Esophagus squamous epithelium (tissue), 5 donors: ENCODE results near the gene TAAR5. TPM values are rescaled to one million over a fixed set of nuclear protein-coding genes. Genes with fewer than 3 reads are reported as not detected.
"Not testable (repeated sequence)": the region's sequence is repeated elsewhere in the genome, so short reads cannot be mapped to it uniquely, and the experiment has no call there.

Source experiments
- DNase-seq: peaks from one replicate; lab custom pipeline; 2025; lab: John Stamatoyannopoulos, UW
- H3K27ac ChIP-seq, 4 donors: fragments of 200-600 bp; sonication (generic); one replicate each; pipeline ENCODE4 v1.5.1; 2016 to 2019; ENCODE audit warnings: mild to moderate bottlenecking in 1 of 4
- H3K27me3 ChIP-seq, 4 donors: fragments of 200-600 bp; sonication (generic); 1 replicate in 3 of 4; 2 replicates in 1 of 4; pipeline versions ENCODE4 v1.5.1 to v1.6.0; 2017 to 2021; ENCODE audit warnings: antibody characterized with exemption in 1 of 4
- H3K36me3 ChIP-seq, 3 donors: fragments of 200-600 bp; sonication (generic); one replicate each; pipeline ENCODE4 v1.5.1; 2016 to 2019
- H3K4me1 ChIP-seq, 3 donors: fragments of 200-600 bp; sonication (generic); one replicate each; pipeline ENCODE4 v1.5.1; 2017 to 2019
- H3K4me3 ChIP-seq, 4 donors: fragments of 200-600 bp; sonication (generic); 1 replicate in 3 of 4; 2 replicates in 1 of 4; pipeline ENCODE4 v1.5.1; 2016 to 2019; ENCODE audit warnings: mild to moderate bottlenecking in 2 of 4, moderate library complexity in 1 of 4
- H3K9me3 ChIP-seq, 3 donors: fragments of 200-600 bp; sonication (generic); one replicate each; pipeline ENCODE4 v1.5.1; 2016 to 2019
- CTCF ChIP-seq, 6 experiments: fragments of 450-650 bp in 4 of 6; fragments of 200-600 bp in 2 of 6; sonication (generic) in 2 of 6; IDR thresholded peaks; one replicate each; pipeline ENCODE4 v1.5.1; 2016 to 2019; ENCODE audit warnings: antibody characterized with exemption in 6 of 6, mild to moderate bottlenecking in 4 of 6, moderate library complexity in 4 of 6
- POLR2A ChIP-seq, 4 donors: fragments of 450-650 bp; IDR thresholded peaks; one replicate each; pipeline ENCODE4 v1.6.1; 2017; ENCODE audit warnings: antibody characterized with exemption in 4 of 4, mild to moderate bottlenecking in 4 of 4, moderate library complexity in 3 of 4
- WGBS, 2 donors: methylation state at CpG; one replicate each; pipeline ENCODE4 v1.1.5; 2018; 5-methylcytosine and 5-hydroxymethylcytosine counted together
- intact Hi-C: fragments of 100-400 bp; cut with DNase I; formaldehyde crosslinking; loops from one replicate; pipeline ENCODE4 v1.15.0; 2022
- total RNA-seq, 4 donors: library from RNA; depleted of rRNA; stranded (reverse); fragments of >200 nt; gene quantifications; one replicate each; pipeline ENCODE4 v1.1.0, GENCODE V29; 2016
- donor health status: DM: yes; HTN: yes; CAD: no.

TAAR5 gene
- total RNA-seq, 4 donors from 2014 or later, result not detected

DNA sequence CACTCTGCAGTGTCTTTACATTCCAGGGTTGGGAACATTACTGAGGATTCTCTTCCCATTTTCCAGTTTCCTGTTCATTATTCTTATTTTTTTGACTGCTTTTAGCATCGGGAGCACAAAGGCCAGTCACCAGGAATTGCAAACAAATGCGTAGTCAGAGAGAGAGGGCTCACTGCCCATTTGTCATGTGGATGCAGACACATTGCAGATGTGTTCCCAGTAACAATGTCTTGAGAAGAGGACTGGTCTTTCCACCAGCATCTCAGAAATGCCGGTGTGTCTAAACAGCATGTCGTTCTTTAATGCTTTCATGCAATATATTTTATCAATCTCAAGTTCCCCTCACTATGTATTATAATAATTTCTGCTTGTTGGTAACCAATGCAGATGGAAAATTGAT is 20.4 kb downstream of the TAAR5 start:
- intact Hi-C loops, result no loop called here
- Histone ChIP-seq H3K27me3 (peaks cover 0 to 18% (median 0%) of the 10 kb centered on the region in 4 donors), H3K36me3 (no peaks in the 10 kb centered on the region), H3K27ac (no peak overlapping the region), H3K4me3 (no peak overlapping the region), H3K9me3 (no peaks in the 10 kb centered on the region), H3K4me1 (no peaks in the 10 kb centered on the region)
- 46 to 55% methylated on average over 4 of the region's 4 CpGs for WGBS, 2 donors
- TF ChIP-seq CTCF (IDR thresholded peaks at IDR 0.05) (no peak), POLR2A (IDR thresholded peaks at IDR 0.05) (no peak)
- no peak for DNase-seq

GRCh38 chr6:132568611-132569010 is 20.9 kb downstream of the TAAR5 start:
- H3K27me3 ChIP-seq, result peaks cover 0 to 18% (median 0%) of the 10 kb centered on the region in 4 donors
- H3K27ac ChIP-seq, result no peak overlapping the region
- intact Hi-C loops, result no loop called here
- WGBS, 2 donors, result 46 to 54% methylated on average over 6 of the region's 6 CpGs
- H3K4me3 ChIP-seq, result no peak overlapping the region
- no peaks in the 10 kb centered on the region for H3K4me1 ChIP-seq
- H3K36me3 ChIP-seq, result no peaks in the 10 kb centered on the region
- no peak for DNase-seq
- H3K9me3 ChIP-seq, result no peaks in the 10 kb centered on the region
- no peak for TF ChIP-seq POLR2A (IDR thresholded peaks at IDR 0.05)
- TF ChIP-seq CTCF (IDR thresholded peaks at IDR 0.05), result no peak

DNA sequence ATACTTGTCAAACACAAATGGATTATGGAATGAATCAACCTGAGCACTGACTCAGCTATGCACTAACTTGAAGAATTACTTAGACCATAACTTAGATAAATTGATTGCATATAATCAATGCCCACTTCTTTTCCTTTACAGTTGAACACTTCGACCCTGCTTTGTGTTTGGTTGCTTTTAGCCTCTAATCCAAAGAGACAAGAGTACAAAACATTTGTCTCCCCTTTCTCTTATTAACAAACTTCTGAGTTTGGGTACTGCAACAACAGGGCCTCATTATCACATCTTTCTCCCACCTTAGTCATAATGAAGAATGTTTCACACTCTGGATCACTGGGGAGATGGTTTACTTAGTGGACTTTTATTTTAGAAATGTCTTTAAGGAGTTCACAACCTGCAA is 22.0 kb downstream of the TAAR5 start:
- H3K27me3 ChIP-seq, result peaks cover 0 to 18% (median 0%) of the 10 kb centered on the region in 4 donors
- no peak for DNase-seq
- H3K4me1 ChIP-seq, result no peaks in the 10 kb centered on the region
- no peak overlapping the region for H3K27ac ChIP-seq
- TF ChIP-seq CTCF (IDR thresholded peaks at IDR 0.05), result no peak
- no peak for TF ChIP-seq POLR2A (IDR thresholded peaks at IDR 0.05)
- no peak overlapping the region for H3K4me3 ChIP-seq
- WGBS, 2 donors, result 32 to 55% methylated on average over 1 of the region's 1 CpG
- H3K36me3 ChIP-seq, result no peaks in the 10 kb centered on the region
- H3K9me3 ChIP-seq, result no peaks in the 10 kb centered on the region
- intact Hi-C loops, result no loop called here

DNA sequence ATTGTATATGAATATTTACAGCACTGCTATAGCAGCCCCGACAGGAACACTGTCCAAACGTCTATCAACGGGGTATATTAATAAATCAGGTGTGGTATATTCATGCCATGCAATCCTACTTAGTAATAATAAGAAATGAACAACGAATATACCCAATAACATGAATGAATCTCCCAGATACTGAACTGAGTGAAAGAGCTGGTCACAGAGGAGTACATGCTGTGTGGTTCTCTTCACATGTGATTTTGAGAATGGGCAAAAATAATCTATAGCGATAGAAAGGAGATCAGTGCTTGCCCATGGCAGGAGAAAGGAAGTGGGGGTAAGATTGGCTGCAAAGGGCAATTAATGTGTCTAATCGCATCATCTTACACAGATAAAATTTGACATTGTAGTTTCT is 23.1 kb downstream of the TAAR5 start:
- intact Hi-C loops, result no loop called here
- 81 to 84% methylated on average over 6 of the region's 6 CpGs for WGBS, 2 donors
- Histone ChIP-seq H3K9me3 (no peaks in the 10 kb centered on the region), H3K36me3 (no peaks in the 10 kb centered on the region), H3K4me1 (no peaks in the 10 kb centered on the region), H3K4me3 (no peak overlapping the region), H3K27me3 (peaks cover 0 to 18% (median 0%) of the 10 kb centered on the region in 4 donors), H3K27ac (no peak overlapping the region)
- DNase-seq, result no peak
- TF ChIP-seq POLR2A (IDR thresholded peaks at IDR 0.05) (no peak), CTCF (IDR thresholded peaks at IDR 0.05) (no peak)

DNA sequence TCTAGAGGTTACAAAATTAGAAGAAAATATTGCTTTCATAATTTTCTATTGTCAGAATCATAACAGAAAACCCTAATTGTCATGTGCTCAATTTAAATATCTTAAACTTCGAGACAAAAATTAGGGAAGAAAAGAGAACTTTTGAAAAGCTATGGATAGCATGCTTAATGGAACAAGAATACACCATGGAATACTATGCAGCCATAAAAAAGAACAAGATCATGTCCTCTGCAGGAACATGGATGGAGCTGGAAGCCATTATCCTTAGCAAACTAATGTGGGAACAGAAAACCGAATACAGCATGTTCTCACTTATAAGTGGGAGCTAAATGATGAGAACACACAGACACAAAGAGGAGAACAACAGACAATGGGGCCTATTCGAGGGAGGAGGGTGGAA is 29.5 kb downstream of the TAAR5 start:
- intact Hi-C loops, H3K36me3 ChIP-seq: not testable (repeated sequence)

DNA sequence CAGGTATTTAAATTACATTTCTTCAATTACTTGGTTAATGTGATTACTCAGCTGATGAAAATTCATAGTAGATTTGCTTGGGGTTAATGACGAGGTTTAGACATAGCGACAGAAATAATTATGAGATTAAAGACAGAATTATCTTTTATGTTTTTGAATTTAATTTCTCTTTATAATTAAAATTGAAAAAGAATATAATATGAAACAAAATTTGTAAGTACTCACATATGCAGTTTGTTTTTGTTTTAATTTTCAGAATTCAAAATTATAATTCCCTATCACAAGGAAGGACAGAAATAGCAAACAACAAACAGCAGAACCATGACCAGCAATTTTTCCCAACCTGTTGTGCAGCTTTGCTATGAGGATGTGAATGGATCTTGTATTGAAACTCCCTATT is 37.2 kb downstream of the TAAR5 start, which contains the start of gene TAAR8:
Gene TAAR8 (plus strand): TSS at position 301 of the 400 bp plus-strand sequence. CDS start 21 bp downstream, at position 322.
- Histone ChIP-seq H3K4me3 (no peak within 1 kb of the TSS), H3K36me3 (no peaks in the 10 kb centered on the region), H3K27ac (no peak within 1 kb of the TSS), H3K9me3 (no peaks in the 10 kb centered on the region), H3K4me1 (no peaks in the 10 kb centered on the region), H3K27me3 (no peaks in the 10 kb centered on the region)
- intact Hi-C loops, result no loop called here
- TF ChIP-seq POLR2A (IDR thresholded peaks at IDR 0.05) (no peak), CTCF (IDR thresholded peaks at IDR 0.05) (no peak)
- DNase-seq, result no peak
- 88 to 95% methylated on average over 2 of the region's 2 CpGs for WGBS, 2 donors

More for the DNA sequence above, 29.5 kb downstream of the TAAR5 start:
- not testable (repeated sequence) for H3K27me3 ChIP-seq, H3K4me1 ChIP-seq, H3K9me3 ChIP-seq, DNase-seq, H3K4me3 ChIP-seq, H3K27ac ChIP-seq
- WGBS, 2 donors, result 61 to 62% methylated on average over 3 of the region's 3 CpGs
